Panc1 (cell line): ENCODE results near the gene PPP3CB. TPM values are rescaled to one million over a fixed set of nuclear protein-coding genes. Genes with fewer than 3 reads are reported as not detected.

Experiments used
- ATAC-seq: fragments of 200-7000 bp; cut with Tn5 transposase; 2 replicates; pipeline ENCODE4 v1.9.1; 2020; ENCODE audit warnings: mild to moderate bottlenecking, moderate library complexity
- BruUV-seq: library from RNA; stranded (reverse); fragments of 400-500 nt; replicated peaks from 2 replicates; lab custom pipeline; 2021; lab: Mats Ljungman, UMichigan
- CTCF ChIA-PET: fragments of 300-600 bp; sonication (Branson Sonifier 250); formaldehyde crosslinking; loops from one replicate; lab custom pipeline; 2022; ENCODE audit warnings: antibody characterized with exemption; lab: Charles Lee
- POLR2A ChIA-PET: fragments of 300-600 bp; sonication (Branson Sonifier 250); formaldehyde crosslinking; loops from one replicate; lab custom pipeline; 2022; ENCODE audit warnings: antibody characterized with exemption; lab: Charles Lee
- DNase-seq: peaks from one replicate; pipeline ENCODE4 v3.0.0-alpha.2; 2010; ENCODE audit warnings: low read depth, low spot score
- H3K27ac ChIP-seq: 2 replicates; pipeline ENCODE4 v1.5.1; 2011; ENCODE audit warnings: mild to moderate bottlenecking, low read length, inconsistent platforms
- H3K27me3 ChIP-seq: fragments of 200-500 bp; sonication (Bioruptor generic); 2 replicates; pipeline ENCODE4 v1.6.0; 2014; ENCODE audit warnings: low read length, inconsistent platforms; ENCODE audit not compliant: control insufficient read depth, insufficient read depth
- H3K36me3 ChIP-seq: fragments of 200-500 bp; sonication (Bioruptor generic); 2 replicates; pipeline ENCODE4 v1.5.1; 2014; ENCODE audit warnings: inconsistent platforms, mild to moderate bottlenecking, low read length, moderate library complexity; ENCODE audit not compliant: control insufficient read depth, insufficient read depth
- H3K4me1 ChIP-seq: 2 replicates; pipeline ENCODE4 v1.5.1; 2011; ENCODE audit warnings: inconsistent platforms, mild to moderate bottlenecking, low read length, moderate library complexity; ENCODE audit not compliant: control insufficient read depth, insufficient read depth
- H3K4me3 ChIP-seq, 2 experiments: 2 replicates each; pipeline ENCODE4 v1.5.1; 2011 to 2012; ENCODE audit warnings: low read depth in 2 of 2, low read length in 2 of 2, mild to moderate bottlenecking in 2 of 2, inconsistent platforms in 1 of 2, moderate library complexity in 1 of 2
- H3K9me3 ChIP-seq: fragments of 200-500 bp; sonication (Bioruptor generic); 2 replicates; pipeline ENCODE4 v1.5.1; 2014; ENCODE audit warnings: low read depth, mild to moderate bottlenecking, inconsistent platforms, low read length, moderate library complexity; ENCODE audit not compliant: control insufficient read depth, insufficient read depth
- CTCF ChIP-seq: fragments of 450-650 bp; IDR thresholded peaks from 2 replicates; pipeline ENCODE4 v1.5.1; 2017; ENCODE audit warnings: mild to moderate bottlenecking
- POLR2AphosphoS5 ChIP-seq: IDR thresholded peaks from 2 replicates; pipeline ENCODE4 v1.6.1; 2012; ENCODE audit warnings: mild to moderate bottlenecking, low read depth, low read length, moderate library complexity
- REST ChIP-seq, 2 experiments: IDR thresholded peaks; 2 replicates each; pipeline ENCODE4 v1.6.1; 2011 to 2012; ENCODE audit warnings: low read depth in 2 of 2, control low read depth in 1 of 2, low read length in 1 of 2, mild to moderate bottlenecking in 1 of 2, moderate library complexity in 1 of 2; ENCODE audit not compliant: insufficient read depth in 1 of 2
- SIN3A ChIP-seq: IDR thresholded peaks from 2 replicates; pipeline ENCODE4 v1.6.1; 2012; ENCODE audit warnings: low read depth, mild to moderate bottlenecking, low read length, moderate library complexity, borderline replicate concordance; ENCODE audit not compliant: insufficient read depth
- TCF7L2 ChIP-seq: IDR thresholded peaks from 2 replicates; pipeline ENCODE4 v1.6.1; 2011; ENCODE audit warnings: mild to moderate bottlenecking, low read depth, low read length, inconsistent platforms
- in situ Hi-C: cut with HindIII; loops from 2 replicates; pipeline ENCODE4 v1.10.0; 2016; ENCODE audit warnings: low sequenced_read_pairs, low pct_unique_long_range_greater_than_20kb
- intact Hi-C: fragments of 100-400 bp; cut with micrococcal nuclease; formaldehyde crosslinking; loops from one replicate; pipeline ENCODE4 v1.10.0; 2022; ENCODE audit not compliant: unreplicated experiment
- total RNA-seq: library from RNA; stranded (reverse); gene quantifications from one replicate; pipeline ENCODE4 v1.2.1, GENCODE V29; 2021; ENCODE audit not compliant: unreplicated experiment

PPP3CB gene
- total RNA-seq, 1 experiment from 2014 or later: 34.8 TPM

DNA sequence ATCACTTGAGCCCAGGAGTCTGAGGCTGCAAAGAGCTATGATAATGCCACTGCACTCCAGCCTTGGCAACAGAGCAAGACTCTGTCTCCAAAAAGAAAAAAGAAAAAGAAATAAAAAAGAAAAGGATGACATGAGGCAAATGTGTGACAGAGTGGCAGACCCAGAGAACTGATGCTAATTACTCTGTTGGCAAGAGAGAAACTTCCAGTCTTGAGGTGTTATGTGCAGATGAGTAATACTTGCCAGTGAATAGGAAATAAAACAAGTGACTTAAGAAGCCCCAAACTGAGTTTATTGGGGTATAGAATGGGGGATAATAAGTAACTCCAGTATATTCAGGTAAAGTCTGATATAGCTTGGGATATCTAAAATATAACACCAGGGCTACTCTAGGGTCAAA lies 72.5 kb downstream of the PPP3CB start:
- intact Hi-C loops: no loop called here
- no peaks in the 10 kb centered on the region for H3K4me1 ChIP-seq
- POLR2A ChIA-PET: interaction anchor here (0.5 to 0.6 kb wide), 2 partner anchors 160 to 203 kb away, joined by 3 read pairs; no protein-coding TSS in a partner anchor
- H3K36me3 ChIP-seq: no peaks in the 10 kb centered on the region
- CTCF ChIA-PET: no interaction called here
- no peaks in the 10 kb centered on the region for H3K27me3 ChIP-seq
- no peak for TF ChIP-seq POLR2AphosphoS5
- TF ChIP-seq REST (IDR thresholded peaks at IDR 0.05; ENCODE audit: insufficient read depth in 1 of 2, low read depth in 2 of 2, low read length in 1 of 2): no peak
- TF ChIP-seq TCF7L2: no peak
- TF ChIP-seq SIN3A: no peak
- TF ChIP-seq CTCF: no peak
- in situ Hi-C loops: no loop called here
- DNase-seq: no peak
- no peak for ATAC-seq
- H3K9me3 ChIP-seq: no peaks in the 10 kb centered on the region
- BruUV-seq: no TSS peak
- no peak overlapping the region for H3K27ac ChIP-seq
- no peak overlapping the region for H3K4me3 ChIP-seq

GRCh38 chr10:73416571-73416970 lies 79.3 kb downstream of the PPP3CB start:
- no TSS peak for BruUV-seq
- no peaks in the 10 kb centered on the region for H3K36me3 ChIP-seq
- CTCF ChIA-PET: interaction anchor here (0.6 kb wide), 1 partner anchor 9 kb away, joined by 4 read pairs; no protein-coding TSS in a partner anchor
- H3K4me1 ChIP-seq: peaks cover 6% of the 10 kb centered on the region; the same call in 1 of the 2 replicates
- ATAC-seq: no peak
- in situ Hi-C loops: no loop called here
- H3K27ac ChIP-seq: no peak overlapping the region
- POLR2A ChIA-PET: interaction anchor here (0.6 to 0.7 kb wide), 2 partner anchors 12 to 79 kb away, joined by 5 to 6 read pairs; partner anchors contain the start of gene PPP3CB
- intact Hi-C loops: no loop called here
- no peaks in the 10 kb centered on the region for H3K27me3 ChIP-seq
- no peak for DNase-seq
- no peak for TF ChIP-seq SIN3A
- no peak for TF ChIP-seq REST (IDR thresholded peaks at IDR 0.05; ENCODE audit: insufficient read depth in 1 of 2, low read depth in 2 of 2, low read length in 1 of 2)
- no peak for TF ChIP-seq CTCF
- no peak for TF ChIP-seq POLR2AphosphoS5
- no peak for TF ChIP-seq TCF7L2
- no peaks in the 10 kb centered on the region for H3K9me3 ChIP-seq
- no peak overlapping the region for H3K4me3 ChIP-seq
